Measurements from ENCODE around the gene MTIF3.

GRCh38 chr13:27466513-27466912, 16.1 kb upstream of the MTIF3 start:
- TF ChIP-seq CTCF (tag by site-specific recombination; IDR thresholded peaks at IDR 0.05) = no peak
- TF ChIP-seq ZNF175 (tag by site-specific recombination; IDR thresholded peaks at IDR 0.05) = no peak
- TF ChIP-seq ZNF843 (tag by site-specific recombination; IDR thresholded peaks at IDR 0.05) = no peak
- TF ChIP-seq ZBTB21 (tag by site-specific recombination; IDR thresholded peaks at IDR 0.05) = no peak
- TF ChIP-seq ZNF768 (tag by site-specific recombination; IDR thresholded peaks at IDR 0.05) = no peak
- TF ChIP-seq ZNF639 (tag by site-specific recombination; IDR thresholded peaks at IDR 0.05) = no peak
- no peak for TF ChIP-seq ZNF664 (tag by site-specific recombination; IDR thresholded peaks at IDR 0.05)
- TF ChIP-seq, protein P1, sequence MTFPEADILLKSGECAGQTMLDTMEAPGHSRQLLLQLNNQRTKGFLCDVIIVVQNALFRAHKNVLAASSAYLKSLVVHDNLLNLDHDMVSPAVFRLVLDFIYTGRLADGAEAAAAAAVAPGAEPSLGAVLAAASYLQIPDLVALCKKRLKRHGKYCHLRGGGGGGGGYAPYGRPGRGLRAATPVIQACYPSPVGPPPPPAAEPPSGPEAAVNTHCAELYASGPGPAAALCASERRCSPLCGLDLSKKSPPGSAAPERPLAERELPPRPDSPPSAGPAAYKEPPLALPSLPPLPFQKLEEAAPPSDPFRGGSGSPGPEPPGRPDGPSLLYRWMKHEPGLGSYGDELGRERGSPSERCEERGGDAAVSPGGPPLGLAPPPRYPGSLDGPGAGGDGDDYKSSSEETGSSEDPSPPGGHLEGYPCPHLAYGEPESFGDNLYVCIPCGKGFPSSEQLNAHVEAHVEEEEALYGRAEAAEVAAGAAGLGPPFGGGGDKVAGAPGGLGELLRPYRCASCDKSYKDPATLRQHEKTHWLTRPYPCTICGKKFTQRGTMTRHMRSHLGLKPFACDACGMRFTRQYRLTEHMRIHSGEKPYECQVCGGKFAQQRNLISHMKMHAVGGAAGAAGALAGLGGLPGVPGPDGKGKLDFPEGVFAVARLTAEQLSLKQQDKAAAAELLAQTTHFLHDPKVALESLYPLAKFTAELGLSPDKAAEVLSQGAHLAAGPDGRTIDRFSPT (tag by site-specific recombination; IDR thresholded peaks at IDR 0.05) = no peak
- no peak for TF ChIP-seq ZNF324 (tag by site-specific recombination; IDR thresholded peaks at IDR 0.05)
- TF ChIP-seq ATF2 (tag by site-specific recombination; IDR thresholded peaks at IDR 0.05; ENCODE audit: low read depth) = no peak
- TF ChIP-seq ZNF155 (tag by site-specific recombination; IDR thresholded peaks at IDR 0.05) = no peak
- TF ChIP-seq ZNF558 (tag by site-specific recombination; IDR thresholded peaks at IDR 0.05) = no peak
